HepG2 (cell line): ENCODE measurements around the gene NPBWR2. TPM values are rescaled to one million over a fixed set of nuclear protein-coding genes. Genes with fewer than 3 reads are reported as not detected.
A peak's percentile ranks its signal among the peaks of the same experiment; 100 is the strongest.

ENCODE experiments used
- ATF7-NPFF ChIP-seq: sonication (generic); formaldehyde crosslinking; IDR thresholded peaks from 2 replicates; pipeline ENCODE4 v1.8.1; 2023; ENCODE audit warnings: mild to moderate bottlenecking, low read depth, missing genetic modification reagents, moderate library complexity
- CAMTA2 ChIP-seq: sonication (generic); formaldehyde crosslinking; IDR thresholded peaks from 2 replicates; pipeline ENCODE4 v1.4.0; 2020; ENCODE audit warnings: mild to moderate bottlenecking, missing genetic modification reagents, borderline replicate concordance
- CBX5 ChIP-seq: sonication (generic); formaldehyde crosslinking; IDR thresholded peaks from 2 replicates; pipeline ENCODE4 v1.4.0; 2020; ENCODE audit warnings: missing genetic modification reagents, borderline replicate concordance
- FOXP4 ChIP-seq: sonication (generic); formaldehyde crosslinking; IDR thresholded peaks from 2 replicates; pipeline ENCODE4 v1.4.0; 2020; ENCODE audit warnings: missing genetic modification reagents
- HHEX ChIP-seq: IDR thresholded peaks from 2 replicates; pipeline ENCODE4 v1.6.1; 2016; ENCODE audit warnings: control low read depth
- IKZF4 ChIP-seq: sonication (generic); formaldehyde crosslinking; IDR thresholded peaks from 2 replicates; pipeline ENCODE4 v1.5.1; 2020; ENCODE audit warnings: borderline replicate concordance, mild to moderate bottlenecking, low read depth, missing genetic modification reagents; ENCODE audit errors: not compliant biosample characterization
- MTERF4 ChIP-seq: sonication (generic); formaldehyde crosslinking; IDR thresholded peaks from 2 replicates; pipeline ENCODE4 v1.8.0; 2023; ENCODE audit warnings: mild to moderate bottlenecking, missing genetic modification reagents
- MXI1 ChIP-seq: IDR thresholded peaks from 3 replicates; pipeline ENCODE4 v1.6.1; 2012; ENCODE audit warnings: low read depth, low read length, inconsistent platforms, borderline replicate concordance
- NCOA2 ChIP-seq: sonication (generic); formaldehyde crosslinking; IDR thresholded peaks from 2 replicates; pipeline ENCODE4 v1.8.0; 2022; ENCODE audit warnings: inconsistent platforms
- TEAD3 ChIP-seq: optimal IDR thresholded peaks from 2 replicates; pipeline ENCODE3; 2016; ENCODE audit warnings: borderline replicate concordance
- ZBTB44 ChIP-seq: sonication (generic); formaldehyde crosslinking; IDR thresholded peaks from 2 replicates; pipeline ENCODE4 v1.4.0; 2020; ENCODE audit warnings: missing genetic modification reagents
- ZNF530 ChIP-seq: sonication (generic); formaldehyde crosslinking; IDR thresholded peaks from 2 replicates; pipeline ENCODE4 v1.5.0; 2020; ENCODE audit warnings: low read depth, mild to moderate bottlenecking, missing genetic modification reagents
- ZNF609 ChIP-seq: sonication (generic); formaldehyde crosslinking; IDR thresholded peaks from 2 replicates; pipeline ENCODE4 v1.4.0; 2020; ENCODE audit warnings: mild to moderate bottlenecking, missing genetic modification reagents, borderline replicate concordance
- ZNF83 ChIP-seq: sonication (generic); formaldehyde crosslinking; IDR thresholded peaks from 2 replicates; pipeline ENCODE4 v1.4.0; 2020; ENCODE audit warnings: missing genetic modification reagents, mild to moderate bottlenecking, borderline replicate concordance
- polyA plus RNA-seq, 8 experiments: library from polyadenylated mRNA; depleted of rRNA in 3 of 8; stranded (reverse) in 7 of 8; unstranded in 1 of 8; fragments of >200 nt; fragmentation: Illumina TruSeq in 4 of 8; extraction: Trizol in 4 of 8; gene quantifications; 2 replicates each; pipeline versions ENCODE4 v1.2.1 to v1.2.3, GENCODE V29; 2011 to 2016; ENCODE audit warnings: low read depth in 4 of 8, missing spikeins in 1 of 8, mixed read lengths in 1 of 8; ENCODE audit not compliant: insufficient read depth in 1 of 8
- total RNA-seq, 5 experiments: library from RNA; depleted of rRNA; stranded (reverse); fragments of >200 nt; fragmentation: Illumina TruSeq; extraction: Trizol; gene quantifications; 2 replicates each; pipeline ENCODE4 v1.2.3, GENCODE V29; 2016; ENCODE audit warnings: low read depth in 1 of 5
- TF ChIP-seq, protein P1 (sequence below): sonication (generic); formaldehyde crosslinking; IDR thresholded peaks from 2 replicates; pipeline ENCODE4 v1.9.0; 2021; ENCODE audit warnings: missing genetic modification reagents, borderline replicate concordance

NPBWR2 gene
- total and polyA plus RNA-seq, 2 of the 13 experiments (the other 11 are each of a cell fraction or from before 2014, with no cell fraction given) = not detected

GRCh38 chr20:64056889-64057627 is 50.3 kb downstream of the NPBWR2 start (continued):
- no peak for TF ChIP-seq ZBTB44 (CRISPR knock-in tag)
- TF ChIP-seq HHEX (CRISPR knock-in tag) = no peak
- no peak for TF ChIP-seq NCOA2 (CRISPR knock-in tag)
- TF ChIP-seq, protein P1, sequence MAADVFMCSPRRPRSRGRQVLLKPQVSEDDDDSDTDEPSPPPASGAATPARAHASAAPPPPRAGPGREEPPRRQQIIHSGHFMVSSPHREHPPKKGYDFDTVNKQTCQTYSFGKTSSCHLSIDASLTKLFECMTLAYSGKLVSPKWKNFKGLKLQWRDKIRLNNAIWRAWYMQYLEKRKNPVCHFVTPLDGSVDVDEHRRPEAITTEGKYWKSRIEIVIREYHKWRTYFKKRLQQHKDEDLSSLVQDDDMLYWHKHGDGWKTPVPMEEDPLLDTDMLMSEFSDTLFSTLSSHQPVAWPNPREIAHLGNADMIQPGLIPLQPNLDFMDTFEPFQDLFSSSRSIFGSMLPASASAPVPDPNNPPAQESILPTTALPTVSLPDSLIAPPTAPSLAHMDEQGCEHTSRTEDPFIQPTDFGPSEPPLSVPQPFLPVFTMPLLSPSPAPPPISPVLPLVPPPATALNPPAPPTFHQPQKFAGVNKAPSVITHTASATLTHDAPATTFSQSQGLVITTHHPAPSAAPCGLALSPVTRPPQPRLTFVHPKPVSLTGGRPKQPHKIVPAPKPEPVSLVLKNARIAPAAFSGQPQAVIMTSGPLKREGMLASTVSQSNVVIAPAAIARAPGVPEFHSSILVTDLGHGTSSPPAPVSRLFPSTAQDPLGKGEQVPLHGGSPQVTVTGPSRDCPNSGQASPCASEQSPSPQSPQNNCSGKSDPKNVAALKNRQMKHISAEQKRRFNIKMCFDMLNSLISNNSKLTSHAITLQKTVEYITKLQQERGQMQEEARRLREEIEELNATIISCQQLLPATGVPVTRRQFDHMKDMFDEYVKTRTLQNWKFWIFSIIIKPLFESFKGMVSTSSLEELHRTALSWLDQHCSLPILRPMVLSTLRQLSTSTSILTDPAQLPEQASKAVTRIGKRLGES (CRISPR knock-in tag) = no peak
- peak; percentile 72 for TF ChIP-seq IKZF4 (CRISPR knock-in tag)
- 0 out of 2 replicates have a peak, but pooled peaks have one; percentile 4 for TF ChIP-seq FOXP4
- TF ChIP-seq CBX5 (CRISPR knock-in tag) = no peak
- TF ChIP-seq ZNF609 = peak; percentile 63
- TF ChIP-seq ZNF530 (CRISPR knock-in tag) = no peak
- TF ChIP-seq CAMTA2 (CRISPR knock-in tag) = no peak
- TF ChIP-seq TEAD3 (CRISPR knock-in tag) = peak; percentile 2
- TF ChIP-seq MXI1 = 0 out of 3 replicates have a peak, but pooled peaks have one; percentile 7
- TF ChIP-seq ZNF83 (CRISPR knock-in tag) = no peak; the same call in 1 of the 2 replicates
- TF ChIP-seq MTERF4 (CRISPR knock-in tag) = 0 out of 2 replicates have a peak, but pooled peaks have one; percentile 74
- no peak for TF ChIP-seq ATF7-NPFF (CRISPR knock-in tag)
